ENCODE measurements around the gene SERPINA4.

GRCh38 chr14:94572637-94573303 is 11.5 kb downstream of the SERPINA4 start:
- TF ChIP-seq CTCF (IDR thresholded peaks at IDR 0.05 in 2 of 3, conservative IDR thresholded peaks at IDR 0.05 in 1 of 3; ENCODE audit: borderline replicate concordance in 1 of 3, insufficient read depth in 1 of 3, low read depth in 2 of 3, low read length in 2 of 3) (no peak), EZH2 (IDR thresholded peaks at IDR 0.05) (no peak), POLR2A (IDR thresholded peaks at IDR 0.05; ENCODE audit: borderline replicate concordance, extremely low read depth, insufficient read depth, insufficient read length) (no peak), EZH2phosphoT487 (IDR thresholded peaks at IDR 0.05; ENCODE audit: borderline replicate concordance) (no peak), REST (IDR thresholded peaks at IDR 0.05; ENCODE audit: low read depth) (no peak)

All from HCT116 (cell line).